ES-I3 (cell line): Measurements from ENCODE around the gene PRX.

ENCODE experiments used
- H3K36me3 ChIP-seq: 2 replicates; pipeline ENCODE4 v1.6.1; 2013; ENCODE audit warnings: mild to moderate bottlenecking, low read length, control low read depth, moderate library complexity; ENCODE audit not compliant: insufficient read depth
- H3K4me1 ChIP-seq: 2 replicates; pipeline ENCODE4 v1.6.1; 2013; ENCODE audit warnings: mild to moderate bottlenecking, control low read depth, low read length; ENCODE audit not compliant: insufficient read depth
- H3K9ac ChIP-seq: 2 replicates; pipeline ENCODE4 v1.6.1; 2013; ENCODE audit warnings: low read depth, mild to moderate bottlenecking, low read length, moderate library complexity
- H3K9me3 ChIP-seq: 2 replicates; pipeline ENCODE4 v1.6.1; 2013; ENCODE audit warnings: mild to moderate bottlenecking, low read length, moderate library complexity; ENCODE audit not compliant: control insufficient read depth, insufficient read depth

PRX gene

GRCh38 chr19:40424637-40425449 lies 11.7 kb upstream of the PRX start:
- peak overlapping the region; percentile 78 for H3K9ac ChIP-seq
- no peaks in the 10 kb centered on the region for H3K36me3 ChIP-seq
- H3K9me3 ChIP-seq = no peaks in the 10 kb centered on the region
- H3K4me1 ChIP-seq = no peaks in the 10 kb centered on the region; the same call in 1 of the 2 replicates

GRCh38 chr19:40423938-40424337 lies 10.8 kb upstream of the PRX start:
- H3K9ac ChIP-seq = no peak overlapping the region
- H3K4me1 ChIP-seq = no peaks in the 10 kb centered on the region; the same call in 1 of the 2 replicates
- no peaks in the 10 kb centered on the region for H3K36me3 ChIP-seq
- H3K9me3 ChIP-seq = no peaks in the 10 kb centered on the region

DNA sequence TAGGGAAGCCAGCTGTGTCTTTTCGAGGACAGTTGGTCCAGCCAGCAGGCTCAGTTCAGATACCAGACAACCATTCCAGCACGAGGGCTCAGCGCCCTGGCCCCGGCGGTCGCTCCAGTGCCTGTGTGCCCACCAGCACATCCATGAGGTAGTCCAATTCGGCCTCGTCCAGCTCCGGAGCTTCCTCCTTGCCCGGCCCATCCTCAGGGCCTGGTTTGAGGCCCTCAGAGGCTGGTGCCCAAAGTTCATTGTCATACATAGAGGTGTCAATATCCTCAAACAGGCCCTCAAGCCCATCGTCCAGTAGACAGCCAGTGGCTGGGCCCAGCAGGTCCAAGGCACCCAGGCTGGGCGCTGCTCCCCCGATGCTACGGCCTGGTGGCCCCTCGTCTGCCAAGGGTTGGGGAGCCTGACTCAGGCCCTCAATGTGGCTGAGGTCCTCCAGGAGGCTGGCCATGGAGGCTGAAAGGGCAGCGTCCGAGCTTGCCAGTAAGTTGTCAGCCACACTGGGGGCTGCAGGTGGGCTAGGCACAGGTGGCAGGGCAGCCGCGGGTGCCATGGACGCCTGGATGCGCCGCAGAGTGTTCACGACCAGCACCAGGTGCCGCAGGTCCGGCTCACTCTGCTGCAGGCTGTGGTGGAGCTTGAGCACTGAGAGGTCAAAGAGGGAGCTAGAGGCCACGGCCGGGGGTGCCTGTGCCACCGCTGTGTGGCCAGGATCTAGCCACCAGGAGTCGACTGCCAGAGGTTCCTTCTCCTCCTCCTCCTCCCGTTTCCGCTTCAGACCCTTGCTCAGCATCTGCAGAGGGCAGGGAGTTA lies 9.8 kb upstream of the PRX start:
- Histone ChIP-seq H3K4me1 (no peaks in the 10 kb centered on the region; the same call in 1 of the 2 replicates), H3K36me3 (no peaks in the 10 kb centered on the region), H3K9ac (no peak overlapping the region), H3K9me3 (no peaks in the 10 kb centered on the region)

DNA sequence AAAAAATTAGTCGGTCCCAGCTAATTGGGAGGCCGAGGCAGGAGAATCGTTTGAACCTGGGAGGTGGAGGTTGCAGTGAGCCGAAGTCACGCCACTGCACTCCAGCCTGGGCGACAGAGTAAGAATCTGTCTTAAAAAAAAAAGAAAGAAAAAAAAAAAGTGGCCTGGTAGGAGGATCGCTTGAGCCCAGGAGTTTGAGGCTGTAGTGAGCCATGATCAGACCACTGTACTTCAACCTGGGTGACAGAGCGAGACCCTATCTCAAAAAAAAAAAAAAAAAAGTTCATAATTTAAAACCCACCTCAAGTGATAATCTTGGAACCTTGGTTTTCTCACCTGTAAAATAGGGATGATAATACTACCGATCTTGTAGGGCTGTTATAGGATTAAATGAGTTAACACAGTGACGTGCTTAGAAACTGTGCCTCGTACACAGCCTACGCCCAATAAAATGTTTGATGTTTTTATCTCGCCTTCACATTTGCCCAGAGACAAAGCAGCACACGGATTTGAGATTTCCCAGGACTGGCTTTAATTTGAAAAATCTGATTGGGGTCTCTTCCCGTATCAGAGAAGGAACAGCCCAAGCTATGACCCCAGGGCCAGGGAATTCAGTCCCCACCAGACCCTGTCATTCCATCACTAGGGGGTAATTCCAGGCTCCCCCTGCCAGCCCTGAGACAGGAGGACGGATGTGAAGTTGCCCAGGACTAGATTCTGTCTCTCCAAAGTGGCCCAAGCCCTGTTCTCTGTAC lies 9.0 kb upstream of the PRX start:
- no peak overlapping the region for H3K9ac ChIP-seq
- no peaks in the 10 kb centered on the region for H3K9me3 ChIP-seq
- peaks cover 6% of the 10 kb centered on the region; the same call in 1 of the 2 replicates for H3K4me1 ChIP-seq
- H3K36me3 ChIP-seq = no peaks in the 10 kb centered on the region

DNA sequence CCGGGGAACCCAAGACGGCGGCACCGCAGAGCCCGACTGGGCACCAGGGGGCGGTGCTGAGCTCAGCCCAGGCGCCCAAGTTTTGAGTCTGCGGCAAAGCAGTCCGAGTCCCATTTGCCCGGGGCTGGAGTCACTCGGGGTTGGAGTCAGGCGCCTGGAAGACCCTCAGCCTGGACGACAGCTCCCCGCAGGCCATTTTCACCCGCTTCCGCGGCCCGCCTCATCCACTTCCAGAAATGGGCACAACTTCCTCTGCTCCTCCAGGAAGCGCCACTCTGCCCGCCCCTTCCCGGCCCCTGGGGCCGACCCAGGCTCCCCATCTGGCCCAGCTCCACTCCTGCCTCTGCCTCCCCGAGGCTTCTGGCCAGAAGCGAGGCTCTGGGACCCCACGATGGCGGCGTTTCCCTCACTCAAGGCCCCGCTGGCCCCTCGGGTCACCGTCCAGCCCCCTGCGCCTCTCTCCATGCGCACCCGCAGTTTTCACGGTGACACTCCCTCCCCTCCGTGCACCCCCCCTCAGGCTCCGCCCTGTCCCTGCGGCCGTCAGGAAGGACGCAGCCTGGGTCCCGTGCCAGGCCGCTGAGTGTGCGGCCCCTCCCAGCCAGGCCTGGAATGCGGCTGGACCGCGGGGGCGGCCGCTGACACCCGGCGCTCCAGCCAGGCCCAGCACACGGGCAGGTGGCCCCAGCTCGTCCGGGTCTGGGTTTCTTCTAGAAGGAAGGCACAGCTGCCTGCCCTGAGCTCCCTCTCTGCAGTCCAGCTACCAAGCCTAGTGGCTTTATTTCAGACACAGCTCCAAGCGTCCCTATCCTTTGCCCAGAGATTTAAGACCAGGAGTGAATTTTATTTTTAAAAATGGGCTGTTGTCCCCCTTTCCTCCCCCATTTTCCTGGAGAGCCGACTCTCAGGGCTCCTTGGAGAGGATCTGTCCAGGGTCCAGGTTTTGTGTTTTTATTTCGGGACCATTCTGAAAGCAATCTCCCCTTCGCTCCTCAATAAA lies 7.9 kb upstream of the PRX start:
- H3K9me3 ChIP-seq = no peaks in the 10 kb centered on the region
- H3K36me3 ChIP-seq = no peaks in the 10 kb centered on the region
- H3K4me1 ChIP-seq = peaks cover 6% of the 10 kb centered on the region; the same call in 1 of the 2 replicates
- peak overlapping the region; percentile 65 for H3K9ac ChIP-seq

GRCh38 chr19:40420451-40420765 lies 7.2 kb upstream of the PRX start:
- Histone ChIP-seq H3K9ac (peak overlapping the region; percentile 65; the same call in 1 of the 2 replicates), H3K4me1 (peaks cover 6% of the 10 kb centered on the region; the same call in 1 of the 2 replicates), H3K36me3 (no peaks in the 10 kb centered on the region), H3K9me3 (no peaks in the 10 kb centered on the region)

GRCh38 chr19:40419780-40420179 lies 6.6 kb upstream of the PRX start:
- Histone ChIP-seq H3K36me3 (no peaks in the 10 kb centered on the region), H3K9ac (no peak overlapping the region), H3K4me1 (peaks cover 6% of the 10 kb centered on the region; the same call in 1 of the 2 replicates), H3K9me3 (no peaks in the 10 kb centered on the region)

GRCh38 chr19:40419066-40419612 lies 6.0 kb upstream of the PRX start:
- Histone ChIP-seq H3K9ac (no peak overlapping the region), H3K4me1 (peaks cover 6% of the 10 kb centered on the region; the same call in 1 of the 2 replicates), H3K36me3 (no peaks in the 10 kb centered on the region), H3K9me3 (no peaks in the 10 kb centered on the region)

DNA sequence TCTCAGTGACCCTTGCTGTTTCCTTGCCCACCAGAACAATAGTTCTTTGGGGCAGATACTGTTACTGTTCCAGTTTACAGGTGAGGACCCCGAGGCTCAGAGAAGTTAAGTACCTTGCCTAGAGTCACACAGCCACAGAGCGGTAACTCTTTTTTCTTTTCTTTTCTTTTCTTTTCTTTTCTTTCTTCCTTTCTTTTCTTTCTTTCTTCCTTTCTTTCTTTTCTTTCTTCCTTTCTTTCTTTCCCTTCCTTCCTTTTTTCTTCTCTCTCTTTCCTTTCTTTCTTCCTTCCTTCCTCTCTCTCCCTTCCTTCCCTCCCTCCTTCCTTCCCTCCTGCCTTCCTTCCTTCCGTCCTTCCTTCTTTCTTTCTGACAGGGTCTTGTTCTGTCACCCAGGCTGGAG lies 4.9 kb upstream of the PRX start:
- H3K9ac ChIP-seq = no peak overlapping the region
- no peaks in the 10 kb centered on the region for H3K36me3 ChIP-seq
- H3K9me3 ChIP-seq = no peaks in the 10 kb centered on the region
- peaks cover 13% of the 10 kb centered on the region; the same call in 1 of the 2 replicates for H3K4me1 ChIP-seq

- no peaks in the 10 kb centered on the region for H3K36me3 ChIP-seq
- no peak overlapping the region for H3K9ac ChIP-seq
- H3K9me3 ChIP-seq = no peaks in the 10 kb centered on the region
- peaks cover 13% of the 10 kb centered on the region; the same call in 1 of the 2 replicates for H3K4me1 ChIP-seq
These were observed 4.4 kb upstream of the PRX start for GRCh38 chr19:40417643-40417981.

DNA sequence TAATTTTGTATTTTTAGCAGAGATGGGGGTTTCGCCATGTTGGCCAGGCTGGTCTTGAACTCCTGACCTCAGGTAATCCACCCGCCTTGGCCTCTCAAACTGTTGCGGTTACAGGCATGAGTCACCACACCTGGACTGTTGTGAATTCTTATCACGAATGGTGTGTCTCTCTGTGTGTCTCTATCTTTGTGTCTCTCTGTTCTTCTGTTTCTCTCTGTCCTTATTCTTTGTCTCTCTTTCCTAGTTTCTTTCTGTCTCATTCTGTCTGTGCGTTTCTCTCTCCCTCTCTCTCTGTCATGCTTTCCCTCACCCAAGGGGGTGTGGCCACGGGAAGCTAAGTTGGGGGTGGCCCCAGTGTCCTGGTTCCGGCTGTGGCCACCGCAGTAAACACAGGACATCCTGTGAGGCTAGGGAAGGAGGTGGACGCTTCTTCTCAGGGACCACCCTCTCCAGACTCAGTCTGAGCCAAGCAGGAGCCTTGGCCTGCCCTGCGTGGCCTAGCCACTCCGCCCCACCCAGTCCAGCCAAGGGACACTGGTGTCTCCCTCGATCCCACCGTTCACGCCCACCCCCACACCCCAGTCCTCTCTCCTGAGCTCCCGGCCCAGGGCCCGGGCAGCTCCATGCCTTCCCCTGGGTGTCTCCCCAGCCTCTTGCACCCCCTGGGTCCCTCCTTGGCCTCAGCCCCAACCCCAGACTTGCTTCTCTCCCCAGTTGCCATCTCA lies 3.9 kb upstream of the PRX start:
- Histone ChIP-seq H3K36me3 (no peaks in the 10 kb centered on the region), H3K9me3 (no peaks in the 10 kb centered on the region), H3K9ac (no peak overlapping the region), H3K4me1 (peaks cover 13% of the 10 kb centered on the region; the same call in 1 of the 2 replicates)

- H3K36me3 ChIP-seq = no peaks in the 10 kb centered on the region
- no peaks in the 10 kb centered on the region for H3K9me3 ChIP-seq
- no peak overlapping the region for H3K9ac ChIP-seq
- peaks cover 25% of the 10 kb centered on the region for H3K4me1 ChIP-seq
These were observed 2.6 kb upstream of the PRX start for GRCh38 chr19:40415768-40416167.
